ENCODE measurements around the gene ATPAF1.

ATPAF1 gene

GRCh38 chr1:46615735-46616134, 52.4 kb downstream of the ATPAF1 start:
- Histone ChIP-seq H3K36me3 (ENCODE audit: insufficient read depth, low read length) (no peaks in the 10 kb centered on the region), H3F3A (ENCODE audit: insufficient read depth, low read length) (no peaks in the 10 kb centered on the region), H3K4me3 (ENCODE audit: low read depth, low read length, poor library complexity, severe bottlenecking) (peak overlapping the region; percentile 81), H3K27me3 (ENCODE audit: insufficient read depth, low read length) (no peaks in the 10 kb centered on the region), H4K20me1 (ENCODE audit: insufficient read depth, low read length) (no peaks in the 10 kb centered on the region), H3K9me2 (ENCODE audit: low read depth, low read length) (no peaks in the 10 kb centered on the region), H3K4me2 (ENCODE audit: low read length) (peak overlapping the region; percentile 70), H2AFZ (ENCODE audit: low read length) (no peak overlapping the region), H3K79me2 (ENCODE audit: insufficient read depth, low read length) (no peaks in the 10 kb centered on the region), H3K9ac (ENCODE audit: low read length) (peak overlapping the region; percentile 79), H3K27ac (ENCODE audit: low read depth, low read length, poor library complexity, severe bottlenecking) (no peak overlapping the region), H3K9me3 (ENCODE audit: low read length) (no peaks in the 10 kb centered on the region), H3K4me1 (ENCODE audit: insufficient read depth, low read length, severe bottlenecking) (peaks cover 6% of the 10 kb centered on the region)
- no peak for TF ChIP-seq EZH2 (IDR thresholded peaks at IDR 0.05; ENCODE audit: borderline replicate concordance, low read length)
- TF ChIP-seq CTCF (IDR thresholded peaks at IDR 0.05; ENCODE audit: low read length), result no peak

DNA sequence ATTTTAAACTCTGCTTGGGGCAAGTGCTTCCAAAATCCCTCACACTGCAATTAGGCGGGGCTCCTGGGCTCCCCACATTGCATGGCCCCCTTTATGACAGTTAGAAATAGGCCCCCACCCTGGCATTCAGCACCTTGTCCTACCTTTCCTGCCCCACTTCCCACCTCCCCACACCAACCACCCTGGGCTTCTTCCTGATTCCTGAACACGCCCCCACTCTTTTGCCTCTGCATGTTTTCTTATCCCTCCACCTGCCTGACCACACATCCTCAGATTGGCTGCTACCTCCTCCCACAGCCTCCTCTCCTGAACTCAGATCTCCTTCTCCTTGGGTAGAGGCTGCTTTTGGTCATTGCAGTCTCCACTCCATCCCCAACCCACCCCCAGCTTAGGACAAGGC, 53.1 kb downstream of the ATPAF1 start:
- no peak for TF ChIP-seq CTCF (IDR thresholded peaks at IDR 0.05; ENCODE audit: low read length)
- TF ChIP-seq EZH2 (IDR thresholded peaks at IDR 0.05; ENCODE audit: borderline replicate concordance, low read length), result no peak
- Histone ChIP-seq H3K9me2 (ENCODE audit: low read depth, low read length) (no peaks in the 10 kb centered on the region), H4K20me1 (ENCODE audit: insufficient read depth, low read length) (no peaks in the 10 kb centered on the region), H3K4me3 (ENCODE audit: low read depth, low read length, poor library complexity, severe bottlenecking) (no peak overlapping the region), H3K79me2 (ENCODE audit: insufficient read depth, low read length) (no peaks in the 10 kb centered on the region), H3K27ac (ENCODE audit: low read depth, low read length, poor library complexity, severe bottlenecking) (no peak overlapping the region), H3F3A (ENCODE audit: insufficient read depth, low read length) (no peaks in the 10 kb centered on the region), H3K4me2 (ENCODE audit: low read length) (no peak overlapping the region), H2AFZ (ENCODE audit: low read length) (no peak overlapping the region), H3K9ac (ENCODE audit: low read length) (no peak overlapping the region), H3K9me3 (ENCODE audit: low read length) (no peaks in the 10 kb centered on the region), H3K4me1 (ENCODE audit: insufficient read depth, low read length, severe bottlenecking) (peaks cover 6% of the 10 kb centered on the region), H3K36me3 (ENCODE audit: insufficient read depth, low read length) (no peaks in the 10 kb centered on the region), H3K27me3 (ENCODE audit: insufficient read depth, low read length) (no peaks in the 10 kb centered on the region)

- H3K27ac ChIP-seq (ENCODE audit: low read depth, low read length, poor library complexity, severe bottlenecking), result no peak overlapping the region
- no peak overlapping the region for H2AFZ ChIP-seq (ENCODE audit: low read length)
- H3K9me2 ChIP-seq (ENCODE audit: low read depth, low read length), result no peaks in the 10 kb centered on the region
- H3K4me2 ChIP-seq (ENCODE audit: low read length), result no peak overlapping the region
- no peaks in the 10 kb centered on the region for H3F3A ChIP-seq (ENCODE audit: insufficient read depth, low read length)
- TF ChIP-seq EZH2 (IDR thresholded peaks at IDR 0.05; ENCODE audit: borderline replicate concordance, low read length), result no peak
- TF ChIP-seq CTCF (IDR thresholded peaks at IDR 0.05; ENCODE audit: low read length), result no peak
- no peaks in the 10 kb centered on the region for H3K36me3 ChIP-seq (ENCODE audit: insufficient read depth, low read length)
- no peaks in the 10 kb centered on the region for H3K9me3 ChIP-seq (ENCODE audit: low read length)
- H3K9ac ChIP-seq (ENCODE audit: low read length), result no peak overlapping the region
- no peak overlapping the region for H3K4me3 ChIP-seq (ENCODE audit: low read depth, low read length, poor library complexity, severe bottlenecking)
- H4K20me1 ChIP-seq (ENCODE audit: insufficient read depth, low read length), result no peaks in the 10 kb centered on the region
- no peaks in the 10 kb centered on the region for H3K79me2 ChIP-seq (ENCODE audit: insufficient read depth, low read length)
- no peaks in the 10 kb centered on the region for H3K27me3 ChIP-seq (ENCODE audit: insufficient read depth, low read length)
- peaks cover 6% of the 10 kb centered on the region for H3K4me1 ChIP-seq (ENCODE audit: insufficient read depth, low read length, severe bottlenecking)
Measured at GRCh38 chr1:46614604-46614984, 53.6 kb downstream of the ATPAF1 start.
